GM12878 (cell line): ENCODE data around the gene ABCG2. TPM values are rescaled to one million over a fixed set of nuclear protein-coding genes. Genes with fewer than 3 reads are reported as not detected.

Experiments used
- ATAC-seq: fragments of 200-7000 bp; cut with Tn5 transposase; 3 replicates; pipeline ENCODE4 v1.9.1; 2020; ENCODE audit warnings: mild to moderate bottlenecking, moderate library complexity
- BruUV-seq: library from RNA; stranded (reverse); fragments of 400-500 nt; replicated peaks from 2 replicates; lab custom pipeline; 2021; lab: Mats Ljungman, UMichigan
- CTCF ChIA-PET: fragments of 300-600 bp; sonication (Branson Sonifier 250); formaldehyde crosslinking; extraction: SDS; loops from one replicate; lab custom pipeline; 2021; ENCODE audit warnings: inconsistent platforms; lab: Yijun Ruan, JAX
- POLR2A ChIA-PET: fragments of 350-600 bp; formaldehyde crosslinking; extraction: SDS; loops from one replicate; lab custom pipeline; 2021; ENCODE audit warnings: inconsistent platforms; lab: Charles Lee
- RAD21 ChIA-PET: fragments of 300-600 bp; sonication (Branson Sonifier 250); formaldehyde crosslinking; loops from one replicate; lab custom pipeline; 2023; ENCODE audit warnings: antibody characterized with exemption; ENCODE audit not compliant: unreplicated experiment; lab: Charles Lee
- SMC1A ChIA-PET: fragments of 300-600 bp; sonication (Branson Sonifier 250); formaldehyde crosslinking; loops from one replicate; lab custom pipeline; 2023; ENCODE audit not compliant: unreplicated experiment, uncharacterized antibody; lab: Charles Lee
- DNase-seq: peaks from one replicate; pipeline ENCODE4 v3.0.0-alpha.2; 2011; ENCODE audit warnings: low read depth, low spot score
- FAIRE-seq: peaks from 3 replicates; lab custom pipeline; 2011; peaks lifted over from hg19 to GRCh38; lab: Jason Lieb, UNC
- H2AFZ ChIP-seq: 2 replicates; pipeline ENCODE4 v1.6.0; 2011; ENCODE audit warnings: low read depth, low read length, control low read depth; ENCODE audit not compliant: control insufficient read depth
- H3K27ac ChIP-seq: 2 replicates; pipeline ENCODE4 v1.5.1; 2011; ENCODE audit warnings: control low read depth; ENCODE audit not compliant: control insufficient read depth, insufficient read depth
- H3K27me3 ChIP-seq, 2 experiments: replicated peaks in 1 of 2; 2 replicates each; pipeline versions ENCODE4 v1.6.0 to v1.6.1; 2011; ENCODE audit warnings: low read length in 1 of 2; ENCODE audit not compliant: control insufficient read depth in 2 of 2, insufficient read depth in 2 of 2
- H3K36me3 ChIP-seq, 2 experiments: 2 replicates each; pipeline ENCODE4 v1.5.1; 2011; ENCODE audit warnings: low read length in 1 of 2; ENCODE audit not compliant: control insufficient read depth in 2 of 2, insufficient read depth in 2 of 2
- H3K4me1 ChIP-seq: 2 replicates; pipeline ENCODE4 v1.6.1; 2011; ENCODE audit warnings: mild to moderate bottlenecking, low read length, moderate library complexity, mixed read lengths; ENCODE audit not compliant: control insufficient read depth, insufficient read depth
- H3K4me2 ChIP-seq: 2 replicates; pipeline ENCODE4 v1.6.0; 2011; ENCODE audit warnings: control low read depth; ENCODE audit not compliant: control insufficient read depth, insufficient read depth
- H3K4me3 ChIP-seq: fragments of 200-600 bp; sonication (generic); 2 replicates; pipeline ENCODE4 v1.5.1; 2016
- H3K79me2 ChIP-seq: 2 replicates; pipeline ENCODE4 v1.6.0; 2011; ENCODE audit warnings: low read length; ENCODE audit not compliant: control insufficient read depth, insufficient read depth
- H3K9ac ChIP-seq: 2 replicates; pipeline ENCODE4 v1.8.0; 2011; ENCODE audit warnings: low read length, control low read depth, mixed read lengths; ENCODE audit not compliant: control insufficient read depth, insufficient read depth
- H3K9me3 ChIP-seq: replicated peaks from 3 replicates; pipeline ENCODE4 v1.5.1; 2011; ENCODE audit warnings: mild to moderate bottlenecking, low read length; ENCODE audit not compliant: control insufficient read depth, insufficient read depth
- H4K20me1 ChIP-seq: 2 replicates; pipeline ENCODE4 v1.6.0; 2011; ENCODE audit not compliant: control insufficient read depth, insufficient read depth
- ATF2 ChIP-seq: IDR thresholded peaks from 2 replicates; pipeline ENCODE4 v1.6.1; 2012; ENCODE audit warnings: low read length, inconsistent platforms
- ATF7 ChIP-seq: fragments of 450-650 bp; IDR thresholded peaks from 2 replicates; pipeline ENCODE4 v1.6.1; 2016; ENCODE audit warnings: low read depth, mild to moderate bottlenecking
- BCL3 ChIP-seq: IDR thresholded peaks from 2 replicates; pipeline ENCODE4 v1.6.1; 2011; ENCODE audit warnings: borderline replicate concordance, low read depth, mild to moderate bottlenecking, moderate library complexity, low read length; ENCODE audit not compliant: insufficient read depth, poor library complexity, severe bottlenecking
- CBFB ChIP-seq: IDR thresholded peaks from 2 replicates; pipeline ENCODE4 v1.6.1; 2016; ENCODE audit warnings: antibody characterized with exemption, low read depth
- CHD4 ChIP-seq: fragments of 200-600 bp; sonication (generic); IDR thresholded peaks from 2 replicates; pipeline ENCODE4 v1.6.1; 2016; ENCODE audit warnings: mild to moderate bottlenecking
- MYB ChIP-seq: fragments of 150-350 bp; IDR thresholded peaks from 2 replicates; pipeline ENCODE4 v1.6.1; 2014; ENCODE audit warnings: mild to moderate bottlenecking, low read depth, low read length, borderline replicate concordance
- NFYA ChIP-seq: IDR thresholded peaks from 2 replicates; pipeline ENCODE4 v1.6.1; 2011; ENCODE audit warnings: low read depth, mild to moderate bottlenecking, low read length, improper control_type of control experiment, borderline replicate concordance
- RELB ChIP-seq: fragments of 450-650 bp; IDR thresholded peaks from 2 replicates; pipeline ENCODE4 v1.6.1; 2017; ENCODE audit warnings: low read depth, mild to moderate bottlenecking, moderate library complexity
- RFX5 ChIP-seq: IDR thresholded peaks from 2 replicates; pipeline ENCODE4 v1.6.1; 2011; ENCODE audit warnings: low read depth, low read length, improper control_type of control experiment
- SP1 ChIP-seq: IDR thresholded peaks from one replicate; pipeline ENCODE4 v1.6.1; 2011; ENCODE audit warnings: low read depth, low read length
- STAT1 ChIP-seq: fragments of 450-650 bp; conservative IDR thresholded peaks from 2 replicates; pipeline ENCODE4 v1.6.1; 2014; ENCODE audit warnings: antibody characterized with exemption, mild to moderate bottlenecking
- SUPT20H ChIP-seq: IDR thresholded peaks from 2 replicates; pipeline ENCODE4 v1.6.1; 2011; ENCODE audit warnings: low read depth, mild to moderate bottlenecking, low read length, moderate library complexity, borderline replicate concordance; ENCODE audit not compliant: control insufficient read depth
- TAF1 ChIP-seq: IDR thresholded peaks from 2 replicates; pipeline ENCODE4 v1.6.1; 2011; ENCODE audit warnings: mild to moderate bottlenecking, low read depth, low read length, borderline replicate concordance
- ZNF622 ChIP-seq: fragments of 450-650 bp; IDR thresholded peaks from 2 replicates; pipeline ENCODE4 v1.6.1; 2017; ENCODE audit warnings: mild to moderate bottlenecking, inconsistent platforms
- ZNF687 ChIP-seq: fragments of 450-650 bp; IDR thresholded peaks from 2 replicates; pipeline ENCODE4 v1.6.1; 2017; ENCODE audit warnings: mild to moderate bottlenecking, moderate library complexity
- WGBS: methylation state at CpG from one replicate; pipeline ENCODE4 v1.1.6; 2016; ENCODE audit warnings: low lambda C conversion rate; ENCODE audit not compliant: insufficient replicate concordance, insufficient coverage; ENCODE audit errors: missing lambda C conversion rate; 5-methylcytosine and 5-hydroxymethylcytosine counted together
- in situ Hi-C: fragments of 300-500 bp; cut with MboI; formaldehyde crosslinking; loops from 9 replicates; pipeline ENCODE4 v1.14.3; 2018; ENCODE audit warnings: mixed read lengths
- intact Hi-C: fragments of 100-400 bp; cut with micrococcal nuclease; formaldehyde crosslinking; loops from one replicate; pipeline ENCODE4 v1.14.2; 2022; ENCODE audit not compliant: unreplicated experiment
- polyA plus RNA-seq, 11 experiments: library from polyadenylated mRNA; depleted of rRNA in 4 of 11; unstranded in 6 of 11; stranded (reverse) in 5 of 11; fragments of >200 nt; fragmentation: Nextera tagmentation in 4 of 11; fragmentation: Illumina TruSeq in 1 of 11; extraction: Ambion mirVana in 4 of 11; extraction: Trizol in 1 of 11; gene quantifications; 1 replicate in 1 of 11; 2 replicates in 10 of 11; pipeline versions ENCODE4 v1.2.1 to v1.2.3, GENCODE V29; 2011 to 2016; ENCODE audit warnings: inconsistent platforms in 2 of 11, missing spikeins in 2 of 11, low read depth in 1 of 11
- total RNA-seq, 4 experiments: library from RNA; depleted of rRNA in 3 of 4; stranded (reverse); fragments of >200 nt in 3 of 4; fragmentation: Illumina TruSeq in 1 of 4; extraction: Trizol in 1 of 4; gene quantifications; 2 replicates each; pipeline versions ENCODE4 v1.2.1 to v1.2.3, GENCODE V29; 2013 to 2021

Gene ABCG2
- total and polyA plus RNA-seq, 10 of the 15 experiments (the other 5 are each of a cell fraction or from before 2014, with no cell fraction given), result 0.03 to 0.06 (median 0.04) TPM; not detected in 7

- FAIRE-seq (no peak), ATAC-seq (no peak), DNase-seq (no peak)
- RAD21 ChIA-PET, result no interaction called here
- no peak overlapping the region for H3K4me2 ChIP-seq
- no peaks in the 10 kb centered on the region for H3K9me3 ChIP-seq
- no peaks in the 10 kb centered on the region for H4K20me1 ChIP-seq
- no peaks in the 10 kb centered on the region for H3K4me1 ChIP-seq
- intact Hi-C loops (no loop called here), in situ Hi-C loops (no loop called here)
- H3K36me3 ChIP-seq, result peaks cover 0 to 4% of the 10 kb centered on the region in 2 experiments; a peak in 2 of 4 replicates
- no peak overlapping the region for H3K4me3 ChIP-seq
- no peaks in the 10 kb centered on the region for H3K79me2 ChIP-seq
- POLR2A ChIA-PET, result no interaction called here
- CTCF ChIA-PET, result no interaction called here
- H2AFZ ChIP-seq, result no peak overlapping the region
- H3K27me3 ChIP-seq, result no peaks in the 10 kb centered on the region
- H3K9ac ChIP-seq, result no peak overlapping the region
- no TSS peak for BruUV-seq
- SMC1A ChIA-PET, result interaction anchor here (0.8 kb wide), 1 partner anchor 46 kb away, joined by 3 read pairs; no protein-coding TSS in a partner anchor
- WGBS, result 100% methylated on average over 2 of the region's 2 CpGs
- no peak overlapping the region for H3K27ac ChIP-seq
- no peak for TF ChIP-seq TAF1
- no peak for TF ChIP-seq CHD4
- no peak for TF ChIP-seq RFX5
- TF ChIP-seq CBFB, result no peak
- no peak for TF ChIP-seq SUPT20H
- no peak for TF ChIP-seq ZNF622
- TF ChIP-seq ZNF687, result no peak
- TF ChIP-seq BCL3, result no peak
- TF ChIP-seq NFYA, result no peak
- no peak for TF ChIP-seq MYB
- no peak for TF ChIP-seq ATF2
- no peak for TF ChIP-seq STAT1
- no peak for TF ChIP-seq RELB
- no peak for TF ChIP-seq ATF7
- no peak for TF ChIP-seq SP1
These were observed 79.9 kb downstream of the ABCG2 start for GRCh38 chr4:88078579-88078978.
